H1 (cell line): ENCODE results near the gene ABHD4. TPM values are rescaled to one million over a fixed set of nuclear protein-coding genes. Genes with fewer than 3 reads are reported as not detected.

Experiments
- CTCF ChIA-PET: fragments of 300-600 bp; sonication (Branson Sonifier 250); formaldehyde crosslinking; loops from one replicate; lab custom pipeline; 2021; ENCODE audit not compliant: partially characterized antibody; lab: Charles Lee
- POLR2A ChIA-PET: fragments of 300-600 bp; sonication (Branson Sonifier 250); formaldehyde crosslinking; loops from one replicate; lab custom pipeline; 2021; ENCODE audit warnings: inconsistent platforms; ENCODE audit not compliant: partially characterized antibody; lab: Charles Lee
- DNase-seq, 2 experiments: peaks; one replicate each; pipeline versions ENCODE4 v3.0.0 to v3.0.0-alpha.2; 2010 to 2022; ENCODE audit warnings: low spot score in 2 of 2, low read depth in 1 of 2, mixed read lengths in 1 of 2
- FAIRE-seq: peaks from 2 replicates; lab custom pipeline; 2011; peaks lifted over from hg19 to GRCh38; lab: Jason Lieb, UNC
- H2AFZ ChIP-seq: 2 replicates; pipeline ENCODE4 v1.8.1; 2012; ENCODE audit warnings: low read length, inconsistent platforms
- H2AK5ac ChIP-seq: 2 replicates; pipeline ENCODE4 v1.6.1; 2013; ENCODE audit warnings: low read depth, low read length
- H2BK120ac ChIP-seq: replicated peaks from 2 replicates; pipeline ENCODE3; 2013; ENCODE audit warnings: low read depth, low read length, inconsistent platforms
- H2BK12ac ChIP-seq: 2 replicates; pipeline ENCODE4 v1.6.1; 2013; ENCODE audit warnings: low read depth, low read length
- H2BK15ac ChIP-seq: 2 replicates; pipeline ENCODE4 v1.6.1; 2013; ENCODE audit warnings: low read length
- H2BK20ac ChIP-seq: 2 replicates; pipeline ENCODE4 v1.6.1; 2013; ENCODE audit warnings: low read length
- H2BK5ac ChIP-seq: 2 replicates; pipeline ENCODE4 v1.6.1; 2013; ENCODE audit warnings: low read depth, low read length
- H3K14ac ChIP-seq: 2 replicates; pipeline ENCODE4 v1.6.1; 2013; ENCODE audit warnings: inconsistent platforms; ENCODE audit not compliant: insufficient read length
- H3K18ac ChIP-seq: 2 replicates; pipeline ENCODE4 v1.6.1; 2013; ENCODE audit warnings: low read length; ENCODE audit errors: extremely low read depth
- H3K23ac ChIP-seq: 2 replicates; pipeline ENCODE4 v1.6.1; 2013; ENCODE audit warnings: inconsistent platforms; ENCODE audit not compliant: insufficient read length
- H3K23me2 ChIP-seq: 2 replicates; pipeline ENCODE4 v1.6.1; 2013; ENCODE audit warnings: low read depth, low read length
- H3K27ac ChIP-seq: 2 replicates; pipeline ENCODE4 v1.6.1; 2011; ENCODE audit warnings: low read depth, low read length, inconsistent platforms
- H3K27me3 ChIP-seq, 4 experiments: replicated peaks in 1 of 4; 1 replicate in 1 of 4; 2 replicates in 3 of 4; pipeline versions ENCODE4 v1.6.1 to v1.8.1; 2011 to 2013; ENCODE audit warnings: low read length in 3 of 4, mild to moderate bottlenecking in 3 of 4, inconsistent platforms in 2 of 4, mixed read lengths in 2 of 4, moderate library complexity in 1 of 4; ENCODE audit not compliant: control insufficient read depth in 3 of 4, insufficient read depth in 3 of 4; ENCODE audit errors: extremely low read depth in 1 of 4
- H3K36me3 ChIP-seq, 4 experiments: 2 replicates each; pipeline versions ENCODE4 v1.6.1 to v1.8.1; 2011 to 2013; ENCODE audit warnings: mild to moderate bottlenecking in 4 of 4, low read length in 3 of 4, moderate library complexity in 2 of 4, control low read depth in 1 of 4, inconsistent platforms in 1 of 4; ENCODE audit not compliant: insufficient read depth in 4 of 4, control insufficient read depth in 2 of 4
- H3K4ac ChIP-seq: replicated peaks from 2 replicates; pipeline ENCODE3; 2013; ENCODE audit warnings: low read length, low read depth, mixed read lengths, inconsistent platforms; ENCODE audit not compliant: insufficient read length
- H3K4me1 ChIP-seq, 4 experiments: replicated peaks in 1 of 4; 1 replicate in 1 of 4; 2 replicates in 3 of 4; pipeline versions ENCODE4 v1.6.1 to v1.8.1; 2011 to 2013; ENCODE audit warnings: low read length in 3 of 4, inconsistent platforms in 2 of 4, mixed read lengths in 1 of 4; ENCODE audit not compliant: insufficient read depth in 4 of 4, control insufficient read depth in 3 of 4
- H3K4me2 ChIP-seq, 2 experiments: 2 replicates each; pipeline versions ENCODE4 v1.6.1 to v1.8.1; 2011 to 2013; ENCODE audit warnings: low read depth in 2 of 2, low read length in 2 of 2, control low read depth in 1 of 2, inconsistent platforms in 1 of 2, mild to moderate bottlenecking in 1 of 2; ENCODE audit not compliant: insufficient read depth in 1 of 2
- H3K4me3 ChIP-seq, 4 experiments: fragments of 200-600, 300-600 bp in 1 of 4; sonication (generic), shearing (Covaris generic), sonication (Bioruptor Twin) in 1 of 4; 2 replicates each; pipeline versions ENCODE4 v1.5.1 to v1.8.1; 2011 to 2016; ENCODE audit warnings: low read length in 4 of 4, low read depth in 3 of 4, control low read depth in 2 of 4, inconsistent platforms in 2 of 4, mild to moderate bottlenecking in 2 of 4, mixed read lengths in 1 of 4, moderate library complexity in 1 of 4; ENCODE audit not compliant: insufficient read depth in 2 of 4; ENCODE audit errors: extremely low read depth in 1 of 4
- H3K56ac ChIP-seq: replicated peaks from 2 replicates; pipeline ENCODE3; 2013; ENCODE audit warnings: low read depth, mild to moderate bottlenecking, mixed read lengths, low read length, inconsistent platforms; ENCODE audit not compliant: insufficient read length
- H3K79me1 ChIP-seq: 2 replicates; pipeline ENCODE4 v1.6.1; 2013; ENCODE audit warnings: low read depth, low read length, control low read depth
- H3K79me2 ChIP-seq, 2 experiments: 2 replicates each; pipeline versions ENCODE4 v1.6.1 to v1.8.1; 2012 to 2013; ENCODE audit warnings: low read length in 2 of 2, mild to moderate bottlenecking in 2 of 2, inconsistent platforms in 1 of 2; ENCODE audit not compliant: insufficient read depth in 2 of 2, control insufficient read depth in 1 of 2
- H3K9ac ChIP-seq, 4 experiments: replicated peaks in 1 of 4; 1 replicate in 1 of 4; 2 replicates in 3 of 4; pipeline versions ENCODE4 v1.6.1 to v1.8.1; 2011 to 2013; ENCODE audit warnings: low read depth in 3 of 4, low read length in 3 of 4, control low read depth in 2 of 4, mild to moderate bottlenecking in 2 of 4, moderate library complexity in 2 of 4, inconsistent platforms in 1 of 4; ENCODE audit errors: extremely low read depth in 1 of 4
- H3K9me3 ChIP-seq, 2 experiments: 2 replicates each; pipeline versions ENCODE4 v1.6.1 to v1.8.1; 2012 to 2013; ENCODE audit warnings: mild to moderate bottlenecking in 2 of 2, moderate library complexity in 2 of 2, control low read depth in 1 of 2, inconsistent platforms in 1 of 2, low read depth in 1 of 2, low read length in 1 of 2, mixed read lengths in 1 of 2; ENCODE audit not compliant: insufficient read depth in 2 of 2
- H4K20me1 ChIP-seq, 2 experiments: replicated peaks in 1 of 2; 2 replicates each; pipeline versions ENCODE3 to v1.8.1; 2011 to 2013; ENCODE audit warnings: inconsistent platforms in 2 of 2, low read length in 2 of 2, mild to moderate bottlenecking in 1 of 2; ENCODE audit not compliant: insufficient read depth in 2 of 2, control insufficient read depth in 1 of 2
- H4K5ac ChIP-seq: 2 replicates; pipeline ENCODE4 v1.6.1; 2013; ENCODE audit warnings: low read length, low read depth, mixed read lengths, inconsistent platforms; ENCODE audit not compliant: insufficient read length
- H4K8ac ChIP-seq: 2 replicates; pipeline ENCODE4 v1.8.0; 2013; ENCODE audit warnings: mild to moderate bottlenecking, moderate library complexity, low read length, inconsistent platforms; ENCODE audit not compliant: insufficient read depth; ENCODE audit errors: extremely low read depth
- H4K91ac ChIP-seq: replicated peaks from 2 replicates; pipeline ENCODE3; 2013; ENCODE audit warnings: low read length, mixed read lengths, inconsistent platforms; ENCODE audit not compliant: insufficient read length
- BRCA1 ChIP-seq: IDR thresholded peaks from 2 replicates; pipeline ENCODE4 v1.6.1; 2012; ENCODE audit warnings: low read depth, low read length, improper control_type of control experiment
- CREB1 ChIP-seq: IDR thresholded peaks from 2 replicates; pipeline ENCODE4 v1.6.1; 2012; ENCODE audit warnings: inconsistent platforms
- KDM5A ChIP-seq: fragments of 200-600 bp; IDR thresholded peaks from 2 replicates; pipeline ENCODE4 v1.7.1; 2012; ENCODE audit warnings: mild to moderate bottlenecking, low read length, inconsistent platforms, mixed read lengths
- NRF1 ChIP-seq: IDR thresholded peaks from 2 replicates; pipeline ENCODE4 v1.6.1; 2011; ENCODE audit warnings: mild to moderate bottlenecking, low read depth, low read length, improper control_type of control experiment
- SIRT6 ChIP-seq: IDR thresholded peaks from one replicate; pipeline ENCODE4 v1.7.1; 2012; ENCODE audit warnings: low read length, inconsistent platforms
- WGBS, 2 experiments: shearing (Covaris generic) in 1 of 2; methylation state at CpG; one replicate each; pipeline versions ENCODE4 v1.1.6 to v1.1.7; 2013 to 2015; ENCODE audit warnings: low lambda C conversion rate in 2 of 2, mixed read lengths in 2 of 2, inconsistent platforms in 1 of 2, low coverage in 1 of 2, missing lambda C conversion rate in 1 of 2; ENCODE audit not compliant: insufficient replicate concordance in 2 of 2, insufficient coverage in 1 of 2, insufficient read length in 1 of 2; ENCODE audit errors: extremely low coverage in 1 of 2, missing lambda C conversion rate in 1 of 2; 5-methylcytosine and 5-hydroxymethylcytosine counted together
- polyA plus RNA-seq, 7 experiments: library from polyadenylated mRNA; depleted of rRNA in 3 of 7; stranded (reverse) in 5 of 7; unstranded in 2 of 7; fragments of >200 nt in 5 of 7; fragments of 200-250 nt in 2 of 7; gene quantifications; 1 replicate in 5 of 7; 2 replicates in 1 of 7; 4 replicates in 1 of 7; pipeline versions ENCODE4 v1.2.1 to v1.2.3, GENCODE V29; 2011 to 2013; ENCODE audit warnings: missing spikeins in 2 of 7, mixed read lengths in 2 of 7
- total RNA-seq: library from RNA; stranded (reverse); fragmentation: NEBNext Ultra II Directional; extraction: Animal tissue kit (Norgen Biotek cat#: 25700); gene quantifications from 2 replicates; pipeline ENCODE4 v1.2.1, GENCODE V29; 2021

Gene ABHD4
- total and polyA plus RNA-seq, 2 of the 8 experiments (the other 6 are each of a cell fraction or from before 2014, with no cell fraction given) = 32.4 to 42.9 TPM

GRCh38 chr14:22564463-22564862, 33.6 kb upstream of the ABHD4 start:
- Histone ChIP-seq H2AK5ac (no peak overlapping the region), H3K4me1 (peaks cover 0 to 3% (median 0%) of the 10 kb centered on the region in 4 experiments; a peak in 1 of 7 replicates), H3K79me1 (no peaks in the 10 kb centered on the region), H3K23ac (no peak overlapping the region)
- WGBS, 2 experiments = 91% methylated on average over 1 of the region's 1 CpG; no CpG with 5 or more reads in 1 of the 2 experiments
- TF ChIP-seq KDM5A (no peak), CREB1 (no peak), NRF1 (no peak), SIRT6 (no peak), BRCA1 (no peak)
- TF ChIP-seq, all 59 proteins: peak for 0
- no peak overlapping the region for H2BK20ac ChIP-seq
- H3K4me3 ChIP-seq = no peak overlapping the region
- H4K5ac ChIP-seq = no peak overlapping the region
- no peak overlapping the region for H4K91ac ChIP-seq
- H2BK15ac ChIP-seq = no peak overlapping the region
- H3K9ac ChIP-seq = no peak overlapping the region
- H2BK120ac ChIP-seq = no peak overlapping the region
- H4K8ac ChIP-seq = no peak overlapping the region
- H2BK5ac ChIP-seq = no peak overlapping the region
- no peak overlapping the region for H3K4ac ChIP-seq
- H4K20me1 ChIP-seq = no peaks in the 10 kb centered on the region
- no peak overlapping the region for H3K4me2 ChIP-seq
- H3K23me2 ChIP-seq = no peaks in the 10 kb centered on the region
- no peak overlapping the region for H3K14ac ChIP-seq
- no peaks in the 10 kb centered on the region for H3K9me3 ChIP-seq
- no peaks in the 10 kb centered on the region for H3K27me3 ChIP-seq
- ChIA-PET POLR2A (interaction anchor here (0.9 kb wide), 1 partner anchor 9 kb away, joined by 3 read pairs; no protein-coding TSS in a partner anchor), CTCF (interaction anchor here (0.7 to 5.7 kb wide), 9 partner anchors 9 to 364 kb away, joined by 3 to 39 read pairs (median 4); no protein-coding TSS in a partner anchor)
- H2BK12ac ChIP-seq = no peak overlapping the region
- no peak overlapping the region for H2AFZ ChIP-seq
- H3K27ac ChIP-seq = no peak overlapping the region
- no peak overlapping the region for H3K56ac ChIP-seq
- no peak for FAIRE-seq
- no peak for DNase-seq
- H3K36me3 ChIP-seq = peaks cover 0 to 23% (median 5%) of the 10 kb centered on the region in 4 experiments; a peak in 7 of 8 replicates
- H3K79me2 ChIP-seq = peaks cover 0 to 10% of the 10 kb centered on the region in 2 experiments; a peak in 1 of 4 replicates
- H3K18ac ChIP-seq = no peak overlapping the region
